Endothelial cell of umbilical vein (primary cell): ENCODE data around the gene ZC3H6.

Experiments used
- CTCF ChIP-seq, 2 donors: IDR thresholded peaks; 1 replicate in 1 of 2; 2 replicates in 1 of 2; pipeline ENCODE4 v1.5.1; 2011; ENCODE audit warnings: low read length in 2 of 2, mild to moderate bottlenecking in 2 of 2, moderate library complexity in 2 of 2, control low read depth in 1 of 2, inconsistent platforms in 1 of 2, low read depth in 1 of 2; ENCODE audit not compliant: insufficient read depth in 1 of 2; ENCODE audit errors: extremely low read depth in 1 of 2
- POLR2A ChIP-seq: IDR thresholded peaks from 2 replicates; pipeline ENCODE4 v1.6.1; 2012; ENCODE audit warnings: low read depth, mild to moderate bottlenecking, control low read depth, low read length
- POLR2AphosphoS5 ChIP-seq: IDR thresholded peaks from 2 replicates; pipeline ENCODE4 v1.6.1; 2012; ENCODE audit warnings: low read depth, mild to moderate bottlenecking, control low read depth, low read length, moderate library complexity; ENCODE audit not compliant: insufficient read depth

- TF ChIP-seq CTCF (IDR thresholded peaks at IDR 0.05; ENCODE audit: extremely low read depth in 1 of 2, insufficient read depth in 1 of 2, low read depth in 1 of 2, low read length in 2 of 2) = no peak
- TF ChIP-seq POLR2AphosphoS5 = no peak
- TF ChIP-seq POLR2A = no peak
These were observed 42.1 kb downstream of the ZC3H6 start for GRCh38 chr2:112317303-112318158.
